HG03575 (cell line): Measurements from ENCODE around the gene LRP1B.

Experiments
- ATAC-seq: cut with Tn5 transposase; IDR thresholded peaks from one replicate; pipeline ENCODE4 v1.9.1; 2021; ENCODE audit not compliant: unreplicated experiment, insufficient number of reproducible peaks, low FRiP score; ENCODE audit errors: extremely low read depth

LRP1B gene

DNA sequence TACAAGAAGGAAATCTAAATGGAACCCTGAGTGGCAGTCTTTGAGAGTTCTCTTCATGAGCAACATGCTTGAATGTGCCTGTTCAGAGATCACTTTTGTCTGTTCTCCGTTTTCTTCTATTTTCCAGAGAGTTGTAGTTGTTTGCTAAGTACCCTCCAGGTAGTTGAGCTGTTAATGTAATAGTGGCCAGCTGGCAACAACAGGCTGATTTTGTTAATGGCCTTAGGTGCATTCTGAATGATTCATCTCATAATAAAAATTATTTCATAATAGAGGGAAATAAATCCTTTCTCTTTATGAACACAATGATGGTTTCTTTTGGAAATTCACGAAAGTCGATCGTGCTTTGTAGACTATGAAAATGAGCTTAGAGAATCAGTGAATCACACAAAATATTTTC, 136.8 kb downstream of the LRP1B start:
- no peak for ATAC-seq

DNA sequence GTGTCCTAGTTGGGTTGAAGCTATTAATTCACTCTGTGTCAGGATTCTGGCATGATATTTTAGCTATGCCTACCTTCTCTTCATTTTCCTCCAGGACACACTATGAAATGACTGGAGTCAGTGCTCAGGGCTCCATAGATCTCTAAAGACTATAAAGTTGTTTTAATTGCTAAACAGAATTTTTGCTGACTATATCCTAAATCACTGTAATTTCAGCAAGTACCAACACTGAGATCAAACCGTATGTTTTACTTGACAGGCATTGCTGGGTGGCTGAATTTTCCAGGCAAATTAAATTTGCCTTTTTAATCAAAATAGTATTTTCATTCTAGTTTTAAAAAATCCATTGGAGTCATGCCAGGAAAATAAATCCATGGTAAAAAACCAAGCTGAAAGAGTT, 138.1 kb downstream of the LRP1B start:
- no peak for ATAC-seq

DNA sequence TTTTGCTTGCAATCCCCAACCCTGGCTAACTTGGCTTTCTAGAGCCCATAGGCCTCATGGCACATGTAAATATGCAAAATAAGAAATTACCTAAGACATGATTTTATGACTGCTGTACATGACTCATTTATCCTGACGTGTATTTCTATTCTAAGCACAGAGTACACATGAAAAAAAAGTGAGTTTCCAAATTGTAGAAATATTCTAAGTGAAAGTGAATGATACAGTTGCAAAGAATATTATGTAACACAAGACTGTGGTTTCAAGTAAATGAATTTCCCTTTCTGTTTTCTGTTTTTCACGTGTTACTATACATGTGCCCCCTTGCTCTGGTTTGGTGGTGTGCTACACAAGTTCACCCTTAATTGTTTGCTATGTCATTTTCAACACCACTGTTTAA, 162.4 kb downstream of the LRP1B start:
- ATAC-seq: no peak

DNA sequence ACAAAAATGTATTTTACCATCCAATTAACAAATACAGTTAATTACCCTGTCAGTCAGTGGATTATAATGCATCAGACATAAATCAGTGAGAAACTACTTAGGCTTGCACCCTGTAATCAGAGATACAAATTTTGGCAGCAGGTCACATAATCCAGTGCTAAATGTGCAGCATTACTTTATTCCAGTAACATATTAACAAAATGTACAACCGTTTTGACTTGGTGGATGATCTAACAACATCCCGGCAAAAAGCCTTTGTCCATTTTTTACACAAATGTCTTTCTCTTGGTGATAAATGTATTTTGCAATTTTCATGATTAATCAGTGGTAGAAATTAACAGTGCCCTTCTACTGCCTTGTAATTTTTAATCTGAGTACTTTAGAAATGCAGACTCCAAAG, 162.8 kb downstream of the LRP1B start:
- ATAC-seq: no peak

DNA sequence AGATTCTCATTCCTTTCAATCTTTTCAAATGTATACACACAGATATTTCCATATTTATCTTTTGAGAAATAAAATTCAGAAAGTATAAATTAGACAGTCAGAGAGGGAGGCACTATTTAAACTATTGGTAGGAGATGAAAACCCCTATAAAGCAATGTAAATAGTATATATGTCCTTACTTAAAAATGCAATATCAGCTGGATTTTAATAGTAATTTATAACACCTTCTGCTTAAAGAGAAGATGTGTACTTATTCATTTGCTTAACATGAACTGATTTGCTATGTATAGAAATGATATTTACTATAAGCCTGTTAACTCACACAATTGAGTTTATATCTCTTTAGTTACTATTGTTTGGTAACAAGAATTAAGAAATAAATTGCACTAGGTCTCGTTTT, 163.3 kb downstream of the LRP1B start:
- no peak for ATAC-seq

DNA sequence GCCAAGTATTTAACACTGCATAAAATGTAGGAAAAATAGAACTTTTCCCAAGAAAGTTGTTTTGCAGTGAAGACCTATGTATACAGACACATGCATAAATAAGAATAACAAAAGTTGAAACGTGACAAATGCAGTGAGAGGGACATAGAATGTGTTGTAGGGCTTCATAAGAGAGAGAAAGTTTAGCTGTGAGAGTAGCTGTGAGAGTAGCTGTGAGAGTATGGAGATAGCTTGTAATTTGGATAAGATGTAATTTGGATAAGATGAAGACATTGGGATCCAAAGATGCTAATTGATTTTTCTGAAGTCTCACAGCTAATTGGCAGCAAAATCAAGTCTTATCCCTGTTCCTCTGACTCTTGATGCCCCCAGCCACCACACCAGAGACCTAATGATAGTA, 170.9 kb downstream of the LRP1B start:
- no peak for ATAC-seq

DNA sequence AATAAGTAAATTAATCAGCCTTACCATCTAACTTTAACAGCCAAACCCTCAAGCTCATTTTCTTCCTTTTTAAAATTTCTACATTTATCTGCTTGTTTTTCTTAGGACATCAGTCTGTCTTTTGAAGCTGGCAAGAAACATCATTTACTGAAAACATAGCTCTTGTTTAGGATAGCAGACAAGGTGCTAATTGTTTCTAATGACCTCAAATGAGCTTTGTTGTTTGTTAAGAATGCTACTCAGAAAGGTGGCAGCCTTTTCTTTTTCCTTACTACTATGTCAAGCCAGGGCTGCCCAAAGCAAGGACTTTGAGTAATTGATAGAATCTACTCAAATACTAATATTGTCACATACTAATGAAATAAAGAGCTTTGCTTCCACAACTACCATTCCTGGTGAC, 171.8 kb downstream of the LRP1B start:
- no peak for ATAC-seq

DNA sequence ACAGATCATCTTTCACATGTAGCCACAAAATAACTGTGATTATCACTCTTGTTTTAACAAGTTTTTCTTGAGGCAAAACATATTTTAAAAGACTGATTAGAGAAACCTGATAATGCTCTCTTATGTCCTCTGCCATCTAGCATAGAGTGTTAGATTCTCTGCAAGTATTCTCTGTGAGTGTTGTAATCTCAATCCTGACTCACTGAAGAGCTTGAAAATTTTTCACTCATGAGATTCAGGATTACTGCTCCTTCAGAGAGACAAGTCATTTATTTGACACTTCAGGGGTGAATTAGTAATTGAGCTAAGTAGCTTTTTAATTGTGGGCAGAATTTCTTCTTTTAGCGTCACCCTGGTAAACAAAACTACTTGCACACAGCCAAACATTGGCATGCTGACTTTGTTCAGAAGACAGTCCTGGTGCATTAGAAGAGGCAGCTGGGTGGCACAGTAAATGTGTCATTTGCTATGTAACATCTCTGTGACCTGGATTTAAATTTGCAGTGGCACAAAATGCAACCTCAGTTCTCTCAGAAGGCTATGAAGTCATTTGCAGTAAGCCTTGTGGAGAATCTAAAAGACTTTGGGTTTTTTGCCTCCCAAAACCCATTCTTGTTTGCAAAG, 172.9 kb downstream of the LRP1B start:
- no peak for ATAC-seq

DNA sequence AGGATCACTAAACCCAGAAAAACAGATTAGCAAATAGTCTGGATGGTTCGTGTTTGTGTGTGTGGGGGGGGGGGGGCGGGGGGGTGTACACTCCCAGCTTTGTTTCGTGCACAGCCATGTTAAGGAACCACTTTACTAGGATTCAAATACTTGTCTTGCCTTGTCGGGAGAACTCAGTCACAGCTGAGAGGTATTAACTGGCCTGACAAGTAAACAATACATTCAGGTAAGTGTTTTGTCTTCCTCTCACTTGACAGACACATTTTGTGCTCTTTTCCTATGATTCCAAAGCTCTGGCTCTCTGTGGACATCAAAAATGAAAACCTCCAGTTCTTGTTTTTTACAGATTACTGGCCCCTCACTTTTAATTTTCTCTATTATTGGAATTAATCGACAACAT, 173.5 kb downstream of the LRP1B start:
- ATAC-seq: no peak

DNA sequence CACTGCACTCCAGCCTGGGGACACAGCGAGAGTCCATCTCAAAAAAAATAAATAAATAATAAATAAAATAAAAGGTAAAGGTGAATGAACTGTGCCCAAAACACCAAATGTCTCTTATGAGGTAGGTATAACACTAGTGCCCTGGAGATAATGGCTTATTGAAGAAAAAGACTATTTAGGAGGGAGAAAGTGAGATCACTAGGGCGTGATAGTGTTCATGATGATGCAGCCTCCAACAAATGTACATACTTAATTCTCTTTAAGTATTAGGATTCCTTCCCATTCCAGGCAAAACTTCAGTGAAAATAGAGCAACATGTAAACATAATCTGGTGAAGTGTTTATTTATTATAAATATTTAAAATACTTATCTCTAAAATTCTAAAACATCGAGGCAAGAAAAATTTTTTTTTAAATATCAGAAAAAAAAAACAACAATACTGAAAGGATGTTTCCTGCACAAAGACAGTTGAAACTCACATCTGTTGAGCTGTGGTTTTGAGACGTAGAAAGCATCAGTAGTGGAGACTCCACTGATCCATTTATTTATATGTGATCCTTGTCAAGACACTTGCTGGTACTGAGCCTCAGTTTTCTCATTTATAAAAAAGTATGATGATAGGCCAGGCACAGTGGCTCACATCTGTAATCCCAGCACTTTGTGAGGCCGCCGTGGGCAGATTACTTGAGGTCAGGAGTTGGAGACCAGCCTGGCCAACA, 183.3 kb downstream of the LRP1B start:
- no peak for ATAC-seq

DNA sequence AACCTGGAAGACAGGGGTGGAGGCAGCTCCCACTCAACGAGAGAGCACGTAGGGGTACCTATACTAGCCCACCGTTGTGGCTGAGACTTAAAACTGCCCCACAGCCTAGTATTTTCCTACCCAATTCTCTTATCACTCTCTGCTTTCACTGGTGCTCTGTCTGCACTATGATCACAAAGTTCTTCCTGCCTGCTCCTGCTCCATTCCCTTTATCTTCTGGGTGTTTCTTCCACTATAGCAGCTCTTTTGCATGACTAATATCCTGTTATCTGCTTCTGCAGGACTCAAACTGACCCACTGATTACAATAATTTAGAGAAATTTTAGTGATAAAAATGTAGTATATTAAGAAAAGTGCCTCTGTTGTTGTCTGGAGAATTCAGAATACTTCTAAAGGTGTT, 184.8 kb downstream of the LRP1B start:
- no peak for ATAC-seq

DNA sequence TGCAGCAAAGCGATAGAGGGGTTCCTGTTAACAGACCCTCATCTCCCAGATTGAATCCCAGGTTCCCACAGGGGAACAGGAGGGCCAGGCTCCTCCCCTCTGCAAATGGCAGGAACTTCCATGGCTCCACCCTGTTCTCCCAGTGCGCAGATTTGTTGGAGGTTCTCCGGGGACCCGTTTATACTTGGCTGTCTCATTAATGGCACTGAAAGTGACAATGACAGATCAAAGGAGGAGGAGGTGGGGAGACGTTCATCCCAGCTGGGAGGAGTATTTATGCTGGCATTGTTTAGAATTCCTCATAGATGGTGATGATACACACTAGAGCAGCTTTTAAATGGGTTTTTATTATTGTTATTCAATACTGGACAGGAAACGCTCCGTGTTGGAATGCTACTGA, 186.9 kb downstream of the LRP1B start:
- ATAC-seq: no peak

DNA sequence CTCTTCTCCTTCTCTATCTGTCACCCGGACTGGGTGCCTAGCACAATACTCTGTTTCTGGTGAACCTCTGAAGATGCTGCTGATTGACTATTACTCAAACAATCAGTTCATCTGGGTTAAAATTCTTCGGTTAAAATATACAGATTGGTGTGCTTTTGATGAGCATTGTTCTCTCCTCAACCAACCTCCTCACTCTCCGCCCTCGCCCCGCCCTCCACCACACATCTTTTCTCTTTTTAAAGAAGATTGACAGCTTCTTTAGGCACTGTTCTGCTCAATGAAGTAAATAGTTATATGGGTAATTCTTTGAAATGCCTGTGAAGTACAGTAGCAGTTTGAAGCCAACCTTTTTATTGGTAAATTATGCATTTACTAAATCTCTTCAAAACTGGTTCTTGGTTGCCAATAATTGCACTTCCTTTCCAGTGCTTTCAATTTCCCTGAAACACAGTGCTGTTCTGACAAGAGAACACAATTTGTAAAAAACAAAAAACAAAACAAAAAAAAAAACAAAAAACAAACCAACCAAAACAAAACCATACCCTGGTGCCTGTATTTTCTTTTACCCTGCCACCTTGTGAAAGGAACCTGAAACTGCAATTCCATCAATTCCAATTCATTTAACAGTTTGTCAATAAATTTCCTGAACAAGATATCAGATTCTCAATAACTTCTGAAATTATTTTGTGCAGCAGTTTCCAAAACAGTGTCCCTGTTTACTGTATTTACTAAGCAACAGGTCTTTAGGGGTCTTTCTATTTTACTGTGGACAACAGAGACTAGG, 188.6 kb downstream of the LRP1B start:
- no peak for ATAC-seq

DNA sequence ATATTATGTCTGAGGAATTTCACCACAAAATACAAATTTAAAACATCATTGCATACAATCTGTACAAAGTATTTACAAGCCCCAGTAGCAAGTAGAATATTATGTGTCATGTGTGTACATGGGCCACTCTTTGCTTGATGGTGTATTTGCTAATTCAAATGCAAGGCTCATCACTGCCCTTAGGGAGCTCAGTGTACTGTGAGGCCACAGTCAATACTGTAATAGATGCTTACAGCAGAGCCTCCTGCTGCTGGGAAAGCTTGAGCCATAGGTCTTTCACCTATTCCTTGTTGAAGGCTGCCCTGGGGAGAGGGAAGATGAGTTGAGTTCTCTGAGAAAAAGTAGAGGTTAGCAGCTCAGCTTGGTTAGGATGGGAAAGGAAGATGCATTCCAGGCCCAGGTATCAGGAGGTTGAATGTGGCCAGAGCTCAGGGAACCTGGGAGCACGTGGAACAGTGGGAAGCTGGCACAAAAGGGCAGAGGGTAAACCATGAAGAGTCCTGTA, 189.6 kb downstream of the LRP1B start:
- ATAC-seq: no peak

DNA sequence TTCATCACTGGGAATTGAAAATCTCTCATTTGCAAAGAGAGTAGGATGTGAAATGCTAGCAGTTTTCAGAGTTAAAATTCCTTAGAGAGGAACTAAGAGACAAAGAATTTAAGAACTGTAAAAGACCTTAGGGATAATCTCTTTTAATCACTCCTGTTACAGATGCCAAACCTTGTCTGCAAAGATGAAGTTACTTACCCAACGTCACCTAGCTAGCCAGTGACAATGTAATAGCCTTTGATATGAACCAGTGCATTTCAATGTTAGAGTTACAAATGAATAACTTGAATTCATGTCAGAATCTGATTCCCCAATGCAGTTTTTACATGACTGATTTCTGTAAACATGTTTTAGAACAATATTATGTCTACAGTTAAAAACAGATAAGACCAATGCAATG, 190.1 kb downstream of the LRP1B start:
- no peak for ATAC-seq

DNA sequence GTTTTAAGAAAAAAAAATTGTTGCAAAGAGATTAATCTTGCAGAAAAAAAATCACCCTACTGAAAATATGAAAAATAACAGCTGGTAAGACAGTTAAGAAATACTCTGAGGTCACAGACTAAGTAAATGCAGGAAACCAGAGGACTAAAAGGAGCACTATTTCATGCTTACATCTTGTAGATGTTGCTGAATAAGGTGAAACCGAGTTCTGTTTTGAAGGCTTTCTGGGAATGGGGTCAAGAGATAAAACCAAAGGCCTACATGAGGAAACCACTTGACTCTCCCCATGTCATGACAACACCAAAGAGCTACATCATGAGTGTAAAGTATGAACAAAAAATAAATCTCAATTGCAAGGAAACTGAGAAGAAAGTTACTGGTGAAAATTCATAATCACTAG, 197.6 kb downstream of the LRP1B start:
- ATAC-seq: no peak

DNA sequence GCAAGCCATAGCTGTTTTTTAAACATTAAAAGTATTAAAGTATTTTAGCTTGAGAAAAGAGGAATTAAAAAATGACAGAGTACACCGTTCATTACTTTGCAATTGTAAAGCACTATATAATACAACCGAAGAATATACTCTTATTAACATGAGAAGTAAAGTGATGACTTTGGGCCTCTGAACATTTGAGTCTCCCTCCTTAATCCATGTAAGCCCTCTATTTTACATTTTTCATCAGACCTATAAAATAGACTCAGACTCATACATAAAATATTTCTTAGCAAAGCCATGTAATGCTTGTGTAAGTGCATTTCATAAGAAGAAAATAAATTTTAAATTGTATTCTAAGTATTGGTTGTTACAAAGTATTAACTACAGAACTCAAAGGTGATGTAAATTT, 198.6 kb downstream of the LRP1B start:
- no peak for ATAC-seq

DNA sequence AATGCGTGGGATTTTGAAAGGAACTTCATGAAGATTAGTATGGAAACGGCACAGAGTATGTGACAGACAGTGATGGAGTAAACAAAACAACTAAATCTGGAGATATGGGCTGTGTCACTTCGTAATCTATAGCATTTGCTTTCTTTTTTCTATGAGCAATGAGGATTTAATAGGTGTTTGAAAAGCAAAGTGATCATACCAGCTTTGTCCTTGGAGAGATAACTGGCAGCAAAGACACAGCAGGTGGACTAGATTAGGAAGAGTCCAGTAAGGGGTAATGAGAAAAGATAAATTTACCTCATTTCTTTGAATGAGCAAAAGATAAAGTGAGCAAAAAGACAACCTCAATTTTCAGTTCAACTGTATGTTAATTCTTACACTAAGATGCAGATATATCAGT, 199.0 kb downstream of the LRP1B start:
- no peak for ATAC-seq

DNA sequence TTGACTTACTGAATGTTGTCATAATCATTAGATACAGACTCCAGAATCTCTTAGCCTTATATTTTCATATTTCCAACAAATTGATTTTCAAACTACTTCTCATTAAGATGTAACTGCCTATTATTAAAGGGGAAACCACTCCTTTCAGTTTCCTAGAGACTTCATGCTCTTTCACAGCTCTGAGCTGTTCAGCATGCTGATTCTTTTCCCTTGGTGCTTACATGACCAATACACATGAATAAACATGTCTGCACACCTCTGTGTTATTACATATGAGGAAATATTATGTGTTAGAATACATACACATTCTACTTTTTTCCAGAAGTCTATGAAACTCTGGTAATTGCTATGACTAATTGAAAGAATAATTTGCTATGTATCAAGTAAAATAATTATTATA, 200.0 kb downstream of the LRP1B start:
- ATAC-seq: no peak
